Astrocyte of the spinal cord (primary cell): Measurements from ENCODE around the gene RFX6.

Source experiments
- DNase-seq: peaks from one replicate; pipeline ENCODE4 v3.0.0; 2011; ENCODE audit warnings: low read depth, low spot score
- H3K4me3 ChIP-seq: 2 replicates; pipeline ENCODE4 v1.5.1; 2011; ENCODE audit warnings: low read depth, mild to moderate bottlenecking, low read length, moderate library complexity
- in situ Hi-C: cut with HindIII; loops from 2 replicates; pipeline ENCODE4 v1.10.0; 2017; ENCODE audit warnings: low sequenced_read_pairs
- TF ChIP-seq, protein P1 (sequence below): IDR thresholded peaks from 2 replicates; pipeline ENCODE4 v1.5.1; 2012; ENCODE audit warnings: low read depth, mild to moderate bottlenecking, low read length, inconsistent platforms

The RFX6 gene

DNA sequence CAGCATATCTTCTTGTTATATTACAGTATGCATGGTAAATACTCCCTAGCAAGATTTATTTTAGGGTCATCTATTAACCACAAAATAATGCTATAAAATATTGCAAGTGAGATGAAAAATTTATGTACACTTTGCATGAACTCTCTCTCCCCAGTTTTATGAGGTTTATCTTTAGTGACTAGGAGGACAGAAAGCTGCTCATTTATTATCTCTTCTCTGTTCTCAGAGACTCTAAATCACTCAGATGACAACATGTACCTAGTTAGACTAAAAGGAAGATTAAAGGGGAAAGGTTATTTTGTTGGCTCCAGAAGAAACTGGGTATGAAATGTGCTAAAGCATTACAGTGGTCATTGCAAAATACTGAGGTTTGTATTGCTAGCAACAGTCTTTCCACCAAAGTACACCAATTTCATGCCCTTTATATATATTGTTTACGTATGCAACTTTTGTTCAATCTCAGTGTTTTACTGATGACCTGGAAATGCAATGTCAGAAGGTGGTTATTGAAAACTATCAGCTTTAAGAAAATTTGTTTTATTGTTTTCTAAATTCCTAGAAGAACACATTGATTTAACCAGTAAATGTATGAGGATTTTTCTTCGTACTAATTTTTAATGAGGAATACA lies 11.8 kb downstream of the RFX6 start:
- no peak overlapping the region for H3K4me3 ChIP-seq
- DNase-seq, result no peak
- TF ChIP-seq, protein P1, sequence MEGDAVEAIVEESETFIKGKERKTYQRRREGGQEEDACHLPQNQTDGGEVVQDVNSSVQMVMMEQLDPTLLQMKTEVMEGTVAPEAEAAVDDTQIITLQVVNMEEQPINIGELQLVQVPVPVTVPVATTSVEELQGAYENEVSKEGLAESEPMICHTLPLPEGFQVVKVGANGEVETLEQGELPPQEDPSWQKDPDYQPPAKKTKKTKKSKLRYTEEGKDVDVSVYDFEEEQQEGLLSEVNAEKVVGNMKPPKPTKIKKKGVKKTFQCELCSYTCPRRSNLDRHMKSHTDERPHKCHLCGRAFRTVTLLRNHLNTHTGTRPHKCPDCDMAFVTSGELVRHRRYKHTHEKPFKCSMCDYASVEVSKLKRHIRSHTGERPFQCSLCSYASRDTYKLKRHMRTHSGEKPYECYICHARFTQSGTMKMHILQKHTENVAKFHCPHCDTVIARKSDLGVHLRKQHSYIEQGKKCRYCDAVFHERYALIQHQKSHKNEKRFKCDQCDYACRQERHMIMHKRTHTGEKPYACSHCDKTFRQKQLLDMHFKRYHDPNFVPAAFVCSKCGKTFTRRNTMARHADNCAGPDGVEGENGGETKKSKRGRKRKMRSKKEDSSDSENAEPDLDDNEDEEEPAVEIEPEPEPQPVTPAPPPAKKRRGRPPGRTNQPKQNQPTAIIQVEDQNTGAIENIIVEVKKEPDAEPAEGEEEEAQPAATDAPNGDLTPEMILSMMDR, result no peak
- in situ Hi-C loops, result no loop called here

DNA sequence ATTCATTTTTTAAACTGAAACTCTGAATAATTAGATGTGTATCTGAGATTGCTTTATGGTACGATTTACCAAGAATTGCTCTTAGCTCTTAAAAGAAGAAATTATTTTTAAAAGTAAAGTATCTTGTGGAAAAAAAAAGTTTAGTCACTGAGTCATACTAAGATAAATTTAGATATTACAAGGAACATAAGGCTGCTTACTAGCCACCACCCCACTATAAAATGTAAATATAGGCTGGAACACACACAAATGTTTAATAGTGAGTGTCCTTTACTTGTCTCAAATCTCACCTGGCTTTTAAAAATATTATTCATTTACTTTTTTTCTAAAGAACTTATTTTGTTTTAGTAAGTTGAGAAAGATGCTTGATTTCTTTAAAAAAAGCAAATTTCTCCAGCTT lies 17.6 kb downstream of the RFX6 start:
- no peak overlapping the region for H3K4me3 ChIP-seq
- TF ChIP-seq, protein P1, result no peak
- in situ Hi-C loops, result no loop called here
- DNase-seq, result no peak

DNA sequence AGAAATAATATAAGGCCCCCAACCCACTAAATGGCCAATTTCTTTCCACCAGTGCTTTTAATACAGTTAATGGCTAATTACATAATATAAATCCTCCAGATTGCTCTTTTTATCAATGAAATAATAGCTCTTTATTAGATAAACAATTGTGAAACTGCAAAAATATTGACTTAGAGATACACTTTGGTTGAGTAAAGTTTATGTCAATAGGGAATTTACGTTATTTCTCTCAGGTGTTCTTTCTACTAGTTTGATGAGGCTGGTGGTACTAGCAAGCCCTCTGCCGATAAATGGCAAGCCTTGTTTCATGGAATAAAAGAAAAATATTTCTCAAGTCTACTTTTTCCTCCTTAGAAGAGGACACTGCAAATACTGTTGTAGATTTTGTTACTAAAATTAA lies 18.9 kb downstream of the RFX6 start:
- TF ChIP-seq, protein P1, result no peak
- DNase-seq, result no peak
- in situ Hi-C loops, result no loop called here
- H3K4me3 ChIP-seq, result no peak overlapping the region

DNA sequence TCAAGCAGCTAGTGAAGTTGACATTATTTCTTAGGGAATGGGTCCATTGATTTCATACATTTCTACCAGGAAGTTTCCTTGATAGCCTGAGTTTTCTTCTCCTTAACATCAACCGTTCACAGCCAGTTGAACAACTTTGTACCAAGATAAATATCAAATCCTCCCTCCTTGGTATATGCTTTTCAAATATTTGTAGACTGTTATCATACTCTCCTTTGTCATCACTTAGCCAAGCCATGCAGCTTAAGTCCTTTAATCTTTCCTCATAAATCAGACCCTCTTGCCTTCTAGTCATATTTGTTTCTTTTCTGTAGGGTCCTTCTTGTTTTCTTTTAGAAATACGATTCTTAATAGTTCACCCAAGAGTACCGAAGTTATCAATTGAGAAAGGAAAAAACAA lies 25.6 kb downstream of the RFX6 start:
- TF ChIP-seq, protein P1, result no peak
- no peak overlapping the region for H3K4me3 ChIP-seq
- no peak for DNase-seq
- in situ Hi-C loops, result no loop called here

DNA sequence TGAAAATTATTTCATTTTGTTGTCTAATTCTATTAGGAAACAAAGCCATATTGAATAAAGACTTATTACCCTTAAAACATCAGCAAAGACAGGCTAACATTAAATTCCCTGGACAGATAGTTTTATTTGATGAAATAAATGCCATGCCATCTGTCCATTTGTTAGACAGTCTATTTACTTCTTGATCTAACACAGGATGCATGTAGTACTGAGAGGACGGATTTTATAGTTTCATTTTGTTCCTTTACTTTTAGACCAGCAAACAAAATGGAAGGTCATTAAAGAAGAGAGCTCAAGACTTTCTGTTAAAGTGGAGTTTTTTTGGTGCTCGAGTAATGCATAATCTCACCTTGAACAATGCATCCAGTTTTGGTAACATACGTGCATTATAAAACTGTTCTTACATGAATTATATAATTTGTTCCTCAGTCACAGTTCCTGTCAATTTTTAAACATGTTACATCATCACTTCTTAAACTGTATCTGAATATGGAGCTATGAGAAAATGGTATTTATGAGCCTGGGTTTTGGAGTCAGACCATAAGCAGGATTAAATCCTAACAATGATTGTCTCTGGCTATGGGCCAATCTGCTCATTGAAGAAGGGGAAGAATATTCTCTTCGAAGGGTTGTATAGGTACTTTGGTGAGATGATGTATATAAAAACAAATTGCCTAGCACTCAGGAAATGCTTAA lies 46.0 kb downstream of the RFX6 start:
- DNase-seq, result no peak
- no peak overlapping the region for H3K4me3 ChIP-seq
- TF ChIP-seq, protein P1, result no peak
- in situ Hi-C loops, result no loop called here

DNA sequence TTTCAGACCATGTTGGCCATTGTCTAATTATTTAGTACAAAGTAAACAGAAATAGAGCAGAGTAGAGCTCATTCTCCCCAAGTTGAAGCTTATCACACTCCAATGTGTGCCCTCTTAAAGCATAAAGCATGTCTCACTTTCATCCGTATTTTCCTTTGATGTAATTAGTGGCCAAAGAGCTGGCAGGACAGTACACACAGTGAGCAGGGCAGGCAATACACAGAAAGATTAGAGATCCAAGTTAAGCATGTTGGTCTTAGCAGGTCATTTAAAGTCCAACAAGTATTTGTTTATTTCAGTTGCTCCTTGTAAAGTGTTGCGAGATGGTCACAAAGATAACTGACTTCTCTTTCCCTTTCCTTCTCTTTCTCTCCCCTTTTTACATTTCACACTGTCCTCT lies 47.2 kb downstream of the RFX6 start:
- in situ Hi-C loops, result no loop called here
- DNase-seq, result no peak
- TF ChIP-seq, protein P1, result no peak
- no peak overlapping the region for H3K4me3 ChIP-seq
